ENCODE results near the gene OR6C74. TPM values are rescaled to one million over a fixed set of nuclear protein-coding genes. Genes with fewer than 3 reads are reported as not detected.

The OR6C74 gene
- total RNA-seq, result not detected in 2 replicates
- long read RNA-seq, result 0 reads

DNA sequence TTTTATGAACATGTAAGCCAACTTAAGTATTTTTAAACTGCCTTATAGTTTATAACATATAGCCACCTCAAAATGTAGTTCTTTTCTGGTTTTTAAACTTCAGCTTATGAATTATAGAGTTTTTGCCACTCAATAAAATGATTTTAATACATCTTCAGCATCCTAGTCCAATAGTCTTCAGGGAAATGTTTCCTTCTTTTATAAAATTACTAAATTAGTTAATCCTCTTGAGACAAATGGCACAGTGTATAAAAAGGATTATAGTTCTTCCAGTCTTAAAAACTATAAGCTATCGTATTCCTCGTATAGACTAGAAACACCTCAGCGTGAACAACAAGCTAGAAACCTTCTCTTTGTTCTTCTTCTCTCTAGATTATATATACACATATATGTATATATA lies at the start of gene OR6C74:
TSS of gene OR6C74 (plus strand) at position 301 of the 400 bp plus-strand sequence. CDS start 2,679 bp downstream, outside the sequence.
- DNase-seq (ENCODE audit: extremely low spot score, unreplicated experiment), result no peak
- H3K27me3 Mint-ChIP-seq (ENCODE audit: unreplicated experiment), result peaks cover 5% of the 10 kb centered on the region
- no peak within 1 kb of the TSS for H3K27ac Mint-ChIP-seq (ENCODE audit: unreplicated experiment)
- H3K36me3 Mint-ChIP-seq (ENCODE audit: unreplicated experiment), result no peaks in the 10 kb centered on the region
- TF ChIP-seq, protein P1, sequence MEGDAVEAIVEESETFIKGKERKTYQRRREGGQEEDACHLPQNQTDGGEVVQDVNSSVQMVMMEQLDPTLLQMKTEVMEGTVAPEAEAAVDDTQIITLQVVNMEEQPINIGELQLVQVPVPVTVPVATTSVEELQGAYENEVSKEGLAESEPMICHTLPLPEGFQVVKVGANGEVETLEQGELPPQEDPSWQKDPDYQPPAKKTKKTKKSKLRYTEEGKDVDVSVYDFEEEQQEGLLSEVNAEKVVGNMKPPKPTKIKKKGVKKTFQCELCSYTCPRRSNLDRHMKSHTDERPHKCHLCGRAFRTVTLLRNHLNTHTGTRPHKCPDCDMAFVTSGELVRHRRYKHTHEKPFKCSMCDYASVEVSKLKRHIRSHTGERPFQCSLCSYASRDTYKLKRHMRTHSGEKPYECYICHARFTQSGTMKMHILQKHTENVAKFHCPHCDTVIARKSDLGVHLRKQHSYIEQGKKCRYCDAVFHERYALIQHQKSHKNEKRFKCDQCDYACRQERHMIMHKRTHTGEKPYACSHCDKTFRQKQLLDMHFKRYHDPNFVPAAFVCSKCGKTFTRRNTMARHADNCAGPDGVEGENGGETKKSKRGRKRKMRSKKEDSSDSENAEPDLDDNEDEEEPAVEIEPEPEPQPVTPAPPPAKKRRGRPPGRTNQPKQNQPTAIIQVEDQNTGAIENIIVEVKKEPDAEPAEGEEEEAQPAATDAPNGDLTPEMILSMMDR (IDR thresholded peaks at IDR 0.05), result no peak
- H3K4me3 Mint-ChIP-seq (ENCODE audit: unreplicated experiment), result no peak within 1 kb of the TSS
- no peaks in the 10 kb centered on the region for H3K4me1 Mint-ChIP-seq (ENCODE audit: unreplicated experiment)
- H3K9me3 Mint-ChIP-seq (ENCODE audit: unreplicated experiment), result no peaks in the 10 kb centered on the region

DNA sequence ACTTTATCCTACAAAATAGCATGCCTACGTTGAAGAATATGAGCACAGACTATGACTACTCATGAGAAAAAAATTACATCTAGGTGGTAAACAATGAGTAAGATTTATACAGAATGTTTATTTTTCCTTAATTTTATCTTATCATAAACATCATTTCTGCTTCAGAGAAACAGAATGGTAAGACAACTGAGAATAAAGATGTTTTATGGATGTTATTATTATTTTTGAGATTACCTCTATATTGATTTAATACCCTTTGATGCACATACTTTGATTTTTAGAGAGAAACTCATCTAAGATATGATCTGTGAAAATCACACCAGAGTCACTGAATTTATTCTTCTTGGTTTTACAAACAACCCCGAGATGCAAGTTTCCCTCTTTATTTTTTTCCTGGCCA lies 23.7 kb upstream of the OR6C74 start, which contains the start of gene OR10A7:
TSS of gene OR10A7 (plus strand) at position 301 of the 400 bp plus-strand sequence. CDS start at position 301, 0 bp downstream.
- no peaks in the 10 kb centered on the region for H3K27me3 Mint-ChIP-seq (ENCODE audit: unreplicated experiment)
- H3K27ac Mint-ChIP-seq (ENCODE audit: unreplicated experiment), result no peak within 1 kb of the TSS
- no peaks in the 10 kb centered on the region for H3K36me3 Mint-ChIP-seq (ENCODE audit: unreplicated experiment)
- DNase-seq (ENCODE audit: extremely low spot score, unreplicated experiment), result no peak
- H3K4me1 Mint-ChIP-seq (ENCODE audit: unreplicated experiment), result no peaks in the 10 kb centered on the region
- H3K4me3 Mint-ChIP-seq (ENCODE audit: unreplicated experiment), result no peak within 1 kb of the TSS
- H3K9me3 Mint-ChIP-seq (ENCODE audit: unreplicated experiment), result no peaks in the 10 kb centered on the region
- TF ChIP-seq, protein P1 (IDR thresholded peaks at IDR 0.05), result no peak

DNA sequence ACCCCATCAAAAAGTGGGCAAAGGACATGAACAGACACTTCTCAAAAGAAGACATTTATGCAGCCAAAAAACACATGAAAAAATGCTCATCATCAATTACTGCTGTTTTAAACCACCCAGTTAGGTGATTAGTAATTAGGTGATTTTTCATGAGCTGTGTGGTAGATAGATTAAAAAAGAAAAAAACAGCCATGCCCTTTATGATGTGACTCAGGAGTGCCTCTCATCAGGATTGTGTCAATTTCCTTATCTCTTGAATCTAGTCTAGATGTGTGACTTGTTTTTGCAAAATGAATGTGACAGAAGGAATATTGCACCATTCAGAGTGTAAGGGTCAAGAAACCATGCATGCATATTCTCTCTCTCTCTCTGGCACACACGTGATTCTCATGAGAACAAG lies 17.9 kb upstream of the OR6C74 start:
- DNase-seq (ENCODE audit: extremely low spot score, unreplicated experiment), result no peak
- no peaks in the 10 kb centered on the region for H3K36me3 Mint-ChIP-seq (ENCODE audit: unreplicated experiment)
- no peaks in the 10 kb centered on the region for H3K4me1 Mint-ChIP-seq (ENCODE audit: unreplicated experiment)
- H3K9me3 Mint-ChIP-seq (ENCODE audit: unreplicated experiment), result no peaks in the 10 kb centered on the region
- H3K4me3 Mint-ChIP-seq (ENCODE audit: unreplicated experiment), result no peak overlapping the region
- no peaks in the 10 kb centered on the region for H3K27me3 Mint-ChIP-seq (ENCODE audit: unreplicated experiment)
- TF ChIP-seq, protein P1 (IDR thresholded peaks at IDR 0.05), result no peak
- H3K27ac Mint-ChIP-seq (ENCODE audit: unreplicated experiment), result no peak overlapping the region

DNA sequence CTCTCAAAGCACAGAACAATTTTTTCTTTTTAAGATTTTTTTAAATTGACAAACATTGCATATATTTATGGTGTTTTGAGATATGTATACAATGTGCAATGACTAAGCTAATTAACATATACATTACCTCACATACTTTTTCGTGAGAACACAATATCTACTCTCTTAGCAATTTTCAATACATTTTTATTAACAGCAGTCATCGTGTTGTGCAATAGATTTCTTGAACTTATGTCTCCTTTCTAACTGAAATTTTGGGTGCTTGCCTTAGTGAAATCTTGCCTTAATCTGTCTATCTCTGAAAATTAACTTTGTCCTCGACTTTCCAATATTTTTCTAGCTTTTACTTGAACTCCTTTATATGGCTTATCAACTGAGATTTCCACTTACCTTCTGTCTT lies 16.8 kb upstream of the OR6C74 start:
- no peaks in the 10 kb centered on the region for H3K36me3 Mint-ChIP-seq (ENCODE audit: unreplicated experiment)

DNA sequence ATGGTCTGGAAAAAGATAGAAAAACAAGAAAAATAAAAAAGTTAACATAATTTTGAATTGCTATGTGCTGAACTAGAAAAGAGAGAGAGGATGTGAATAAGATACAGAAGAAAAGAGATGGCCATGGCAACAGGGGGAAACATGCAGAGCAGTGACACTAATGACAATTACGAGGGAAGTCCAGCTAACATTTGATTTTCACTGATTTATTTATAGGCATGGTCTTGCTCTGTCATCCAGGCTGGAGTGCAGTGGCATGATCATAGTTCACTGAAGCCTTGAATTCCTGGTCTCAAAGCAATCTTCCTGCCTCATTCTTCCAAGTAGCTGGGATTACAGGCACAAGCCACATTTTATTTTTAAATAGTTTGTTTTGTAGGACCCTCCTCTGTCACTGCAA lies 1.8 kb downstream of the OR6C74 start:
- Mint-ChIP-seq H3K36me3 (ENCODE audit: unreplicated experiment) (no peaks in the 10 kb centered on the region), H3K4me1 (ENCODE audit: unreplicated experiment) (no peaks in the 10 kb centered on the region), H3K27ac (ENCODE audit: unreplicated experiment) (no peak overlapping the region), H3K9me3 (ENCODE audit: unreplicated experiment) (no peaks in the 10 kb centered on the region), H3K27me3 (ENCODE audit: unreplicated experiment) (peaks cover 5% of the 10 kb centered on the region), H3K4me3 (ENCODE audit: unreplicated experiment) (no peak overlapping the region)
- no peak for DNase-seq (ENCODE audit: extremely low spot score, unreplicated experiment)
- TF ChIP-seq, protein P1 (IDR thresholded peaks at IDR 0.05), result no peak

More for the DNA sequence above, 16.8 kb upstream of the OR6C74 start:
- H3K27ac Mint-ChIP-seq (ENCODE audit: unreplicated experiment), result no peak overlapping the region
- H3K4me3 Mint-ChIP-seq (ENCODE audit: unreplicated experiment), result no peak overlapping the region
- H3K9me3 Mint-ChIP-seq (ENCODE audit: unreplicated experiment), result no peaks in the 10 kb centered on the region
- no peaks in the 10 kb centered on the region for H3K27me3 Mint-ChIP-seq (ENCODE audit: unreplicated experiment)
- no peak for DNase-seq (ENCODE audit: extremely low spot score, unreplicated experiment)
- H3K4me1 Mint-ChIP-seq (ENCODE audit: unreplicated experiment), result no peaks in the 10 kb centered on the region
- TF ChIP-seq, protein P1 (IDR thresholded peaks at IDR 0.05), result no peak
